ENCODE measurements around the gene POMP.

- TF ChIP-seq CTCF (IDR thresholded peaks at IDR 0.05; ENCODE audit: insufficient read depth, low read depth, low read length) (no peak), EZH2 (IDR thresholded peaks at IDR 0.05; ENCODE audit: insufficient read depth, low read length) (no peak)
Observed at GRCh38 chr13:28671126-28671792, 12.3 kb downstream of the POMP start.
